Left lung (tissue), 10 donors: ENCODE data around the gene TSEN2. TPM values are rescaled to one million over a fixed set of nuclear protein-coding genes. Genes with fewer than 3 reads are reported as not detected.
A peak's percentile ranks its signal among the peaks of the same experiment; 100 is the strongest.

Source experiments
- ATAC-seq: fragments of 200-7000 bp; cut with Tn5 transposase; one replicate; pipeline ENCODE4 v1.9.1; 2020; ENCODE audit warnings: moderate library complexity
- DNase-seq, 4 donors: peaks; one replicate each; pipeline ENCODE4 v3.0.0-alpha.2; 2013 to 2020
- H3K27ac ChIP-seq, 2 donors: fragments of 200-600 bp; sonication (generic) in 1 of 2; one replicate each; pipeline versions ENCODE4 v1.5.0 to v1.8.0; 2020 to 2021
- H3K27me3 ChIP-seq, 2 donors: fragments of 200-600 bp; sonication (generic) in 1 of 2; one replicate each; pipeline versions ENCODE4 v1.5.0 to v1.8.0; 2020 to 2021
- H3K36me3 ChIP-seq, 2 donors: fragments of 200-600 bp; sonication (generic) in 1 of 2; one replicate each; pipeline versions ENCODE4 v1.5.0 to v1.8.0; 2020 to 2021
- H3K4me1 ChIP-seq, 2 donors: fragments of 200-600 bp; one replicate each; pipeline ENCODE4 v1.8.0; 2021
- H3K4me3 ChIP-seq, 2 donors: fragments of 200-600 bp; sonication (generic) in 1 of 2; one replicate each; pipeline versions ENCODE4 v1.5.0 to v1.8.0; 2020 to 2021; ENCODE audit warnings: mild to moderate bottlenecking in 1 of 2
- H3K9me3 ChIP-seq, 2 donors: fragments of 200-600 bp; sonication (generic) in 1 of 2; one replicate each; pipeline versions ENCODE4 v1.5.0 to v1.8.0; 2020 to 2021
- CTCF ChIP-seq, 2 donors: fragments of 200-600 bp; sonication (generic) in 1 of 2; IDR thresholded peaks; one replicate each; pipeline versions ENCODE4 v1.5.0 to v1.8.0; 2021; ENCODE audit warnings: antibody characterized with exemption in 2 of 2
- intact Hi-C, 2 donors: fragments of 100-400 bp; cut with DNase I; formaldehyde crosslinking; loops; one replicate each; pipeline versions ENCODE4 v1.11.2 to v1.14.2; 2022
- polyA plus RNA-seq, 6 donors: library from polyadenylated mRNA; unstranded; fragments of 120-200 nt; gene quantifications; one replicate each; pipeline ENCODE4 v1.2.1, GENCODE V29; 2013; ENCODE audit not compliant: insufficient read length in 6 of 6
- total RNA-seq, 2 donors: library from RNA; stranded (reverse); fragmentation: NEBNext Ultra II Directional; extraction: Animal tissue kit (Norgen Biotek cat#: 25700); gene quantifications; one replicate each; pipeline ENCODE4 v1.2.1, GENCODE V29; 2021
- donor health status: DM: no; HTN: yes; CAD: no.
- donor health status: DM: no; HTN: no; CAD: no.

The TSEN2 gene
- total and polyA plus RNA-seq, 8 donors: 8.1 to 29.1 (median 22.3) TPM

- DNase-seq (no peak), ATAC-seq (no peak)
- H3K4me1 ChIP-seq: no peaks in the 10 kb centered on the region
- no peak overlapping the region for H3K4me3 ChIP-seq
- H3K27ac ChIP-seq: no peak overlapping the region
- TF ChIP-seq CTCF (IDR thresholded peaks at IDR 0.05): no peak
- peaks cover 0 to 52% of the 10 kb centered on the region in 2 donors for H3K36me3 ChIP-seq
- H3K27me3 ChIP-seq: no peaks in the 10 kb centered on the region
- peaks cover 0 to 6% of the 10 kb centered on the region in 2 donors for H3K9me3 ChIP-seq
- intact Hi-C loops: loop anchor here in 1 of 2 donors (5.0 kb wide), 1 partner anchor 94 kb away; the partner anchor contains the start of gene RAF1
Measured at GRCh38 chr3:12568747-12569146, 84.5 kb downstream of the TSEN2 start.

- Histone ChIP-seq H3K9me3 (peaks cover 0 to 6% of the 10 kb centered on the region in 2 donors), H3K27ac (no peak overlapping the region), H3K4me3 (no peak overlapping the region), H3K4me1 (peaks cover 0 to 4% of the 10 kb centered on the region in 2 donors), H3K27me3 (no peaks in the 10 kb centered on the region), H3K36me3 (peaks cover 0 to 63% of the 10 kb centered on the region in 2 donors)
- TF ChIP-seq CTCF (IDR thresholded peaks at IDR 0.05): no peak
- ATAC-seq: no peak
- no peak for DNase-seq
- intact Hi-C loops: loop anchor here in 1 of 2 donors (5.0 kb wide), 1 partner anchor 92 kb away; the partner anchor contains the start of gene RAF1
Measured at GRCh38 chr3:12569836-12570235, 85.6 kb downstream of the TSEN2 start.

GRCh38 chr3:12571986-12572385 lies 87.7 kb downstream of the TSEN2 start:
- Histone ChIP-seq H3K4me3 (no peak overlapping the region), H3K27ac (no peak overlapping the region), H3K4me1 (peaks cover 0 to 4% of the 10 kb centered on the region in 2 donors), H3K36me3 (peaks cover 0 to 83% of the 10 kb centered on the region in 2 donors), H3K9me3 (peaks cover 0 to under 1% of the 10 kb centered on the region in 2 donors), H3K27me3 (no peaks in the 10 kb centered on the region)
- TF ChIP-seq CTCF (IDR thresholded peaks at IDR 0.05): no peak
- DNase-seq (no peak), ATAC-seq (no peak)
- intact Hi-C loops: no loop called here

GRCh38 chr3:12574131-12574530 lies 89.9 kb downstream of the TSEN2 start:
- DNase-seq (no peak), ATAC-seq (no peak)
- Histone ChIP-seq H3K4me1 (peaks cover 0 to 4% of the 10 kb centered on the region in 2 donors), H3K27ac (peak overlapping the region in 1 of 2 donors; percentile 5), H3K27me3 (no peaks in the 10 kb centered on the region), H3K9me3 (no peaks in the 10 kb centered on the region), H3K36me3 (peaks cover 0 to 99% of the 10 kb centered on the region in 2 donors), H3K4me3 (no peak overlapping the region)
- intact Hi-C loops: no loop called here
- TF ChIP-seq CTCF (IDR thresholded peaks at IDR 0.05): no peak

GRCh38 chr3:12574661-12575060 lies 90.4 kb downstream of the TSEN2 start:
- no peaks in the 10 kb centered on the region for H3K27me3 ChIP-seq
- H3K4me1 ChIP-seq: peaks cover 0 to 4% of the 10 kb centered on the region in 2 donors
- intact Hi-C loops: no loop called here
- peak overlapping the region in 1 of 2 donors; percentile 5 for H3K27ac ChIP-seq
- no peaks in the 10 kb centered on the region for H3K9me3 ChIP-seq
- DNase-seq (peak in 2 of 4 donors; percentile 13 to 66), ATAC-seq (no peak)
- H3K4me3 ChIP-seq: no peak overlapping the region
- no peak for TF ChIP-seq CTCF (IDR thresholded peaks at IDR 0.05)
- peaks cover 0 to 99% of the 10 kb centered on the region in 2 donors for H3K36me3 ChIP-seq
